EL (cell line): ENCODE measurements around the gene COL25A1.

Experiments used
- DNase-seq: peaks from one replicate; pipeline ENCODE4 v3.0.0-alpha.2; 2016

Gene COL25A1

DNA sequence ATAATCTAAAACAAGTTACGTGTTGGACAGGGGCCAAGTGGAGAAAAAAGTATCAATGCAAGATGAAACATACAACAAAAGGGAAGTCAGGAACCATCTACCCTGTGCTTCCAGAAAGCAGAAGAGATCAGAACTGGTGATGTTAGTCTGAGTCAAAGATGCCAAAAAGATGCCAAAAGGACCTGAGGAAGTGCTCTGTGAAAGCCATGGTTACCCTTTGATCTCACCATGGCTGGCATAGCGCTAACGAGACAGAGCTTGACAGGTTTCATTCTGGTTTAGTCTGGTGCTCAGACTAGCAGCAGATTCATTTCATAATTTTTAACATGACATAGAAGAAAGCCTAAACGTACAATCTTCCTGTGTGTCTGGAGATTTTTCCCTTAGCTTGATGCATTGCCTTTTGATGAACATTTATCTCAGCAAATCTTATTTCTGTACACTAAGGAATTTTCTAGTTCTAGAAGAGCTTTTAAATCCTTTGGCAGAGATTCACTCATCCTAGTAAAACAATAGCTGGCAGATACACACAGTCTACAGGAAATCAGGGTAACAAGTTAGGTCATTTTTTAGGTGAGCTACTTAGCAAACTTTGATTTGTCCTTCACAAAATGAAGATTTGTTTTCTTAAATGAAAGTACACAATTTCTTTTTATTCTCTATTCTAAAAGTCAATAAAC lies 87.7 kb downstream of the COL25A1 start:
- no peak for DNase-seq

DNA sequence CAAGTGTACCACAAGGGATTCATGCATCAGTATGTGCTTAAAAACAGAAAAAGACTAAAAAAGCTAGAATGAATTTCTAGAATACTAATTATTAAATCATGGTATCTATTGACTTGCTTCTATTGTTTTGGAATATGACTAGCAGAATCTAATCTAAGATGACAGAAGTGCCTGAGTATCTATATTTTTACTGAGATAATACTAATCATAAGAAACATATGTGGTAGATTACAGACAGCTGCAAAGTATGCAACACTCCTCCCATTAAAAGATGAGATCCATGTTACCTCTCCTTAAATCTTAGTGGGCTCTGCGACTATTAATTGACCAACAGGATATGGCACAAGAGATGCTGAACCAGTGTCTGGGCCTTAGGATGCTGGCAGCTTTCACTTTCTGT lies 89.4 kb downstream of the COL25A1 start:
- no peak for DNase-seq

DNA sequence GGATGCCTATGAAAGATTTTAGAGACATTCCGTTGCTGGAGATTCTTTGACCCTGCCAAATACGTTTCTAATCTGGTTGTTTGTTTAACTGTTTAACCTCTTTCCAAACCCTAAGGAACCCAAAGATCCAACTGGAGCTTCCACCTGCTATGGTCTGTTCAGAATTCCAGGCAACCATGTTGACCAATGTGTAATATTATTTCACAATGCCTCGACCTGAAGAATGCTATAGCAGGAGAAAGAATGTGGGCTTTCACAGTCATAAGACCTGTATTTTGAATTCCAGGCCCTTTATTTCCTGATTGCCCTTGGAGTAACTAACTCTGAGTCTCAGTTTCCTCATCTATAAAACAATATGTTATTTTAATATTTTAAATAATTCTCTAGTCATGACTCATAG lies 90.8 kb downstream of the COL25A1 start:
- peak; percentile 3 for DNase-seq

GRCh38 chr4:109209647-109210046 lies 92.8 kb downstream of the COL25A1 start:
- DNase-seq = no peak

- no peak for DNase-seq
Observed at GRCh38 chr4:109207898-109208297, 94.6 kb downstream of the COL25A1 start.

GRCh38 chr4:109207061-109207460 lies 95.4 kb downstream of the COL25A1 start:
- DNase-seq = peak; percentile 45

DNA sequence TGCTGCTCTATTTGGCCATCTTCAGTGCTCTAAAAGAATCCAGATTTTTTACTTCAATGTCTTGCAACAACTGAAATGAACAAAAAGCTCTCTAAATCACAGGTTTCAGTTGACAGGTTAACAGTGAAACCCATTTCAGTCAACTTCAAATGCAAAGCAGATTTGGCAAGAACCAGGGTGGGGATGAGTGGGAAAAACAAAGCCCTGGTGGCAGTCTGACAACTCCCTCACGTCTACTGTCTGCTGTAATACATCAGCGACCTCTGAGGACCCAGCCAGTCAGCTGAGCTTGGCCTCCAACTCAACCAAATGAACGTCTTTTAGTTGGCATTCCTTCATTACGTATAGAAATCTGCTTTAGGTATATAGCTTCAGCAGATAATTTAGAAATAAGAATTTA lies 95.8 kb downstream of the COL25A1 start:
- no peak for DNase-seq

DNA sequence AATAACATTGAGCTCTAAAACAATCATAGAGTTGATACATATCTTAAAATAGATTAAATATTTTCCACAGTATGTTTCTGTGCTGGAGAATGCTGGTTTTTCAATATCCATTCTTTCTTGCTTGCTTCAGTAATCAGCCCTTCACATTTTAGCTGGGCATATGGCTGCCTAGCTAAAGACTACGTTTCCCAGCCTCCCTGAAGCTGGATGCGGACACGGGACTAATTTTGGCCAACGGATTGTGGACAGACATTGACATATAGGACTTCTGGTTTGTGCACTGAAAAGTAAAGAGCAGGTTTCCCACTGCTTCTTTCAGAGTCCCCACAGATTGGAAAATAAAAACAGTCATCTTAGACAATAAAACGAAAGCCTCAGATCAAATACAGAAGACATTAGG lies 97.3 kb downstream of the COL25A1 start:
- no peak for DNase-seq

GRCh38 chr4:109199585-109199984 lies 102.9 kb downstream of the COL25A1 start:
- no peak for DNase-seq

DNA sequence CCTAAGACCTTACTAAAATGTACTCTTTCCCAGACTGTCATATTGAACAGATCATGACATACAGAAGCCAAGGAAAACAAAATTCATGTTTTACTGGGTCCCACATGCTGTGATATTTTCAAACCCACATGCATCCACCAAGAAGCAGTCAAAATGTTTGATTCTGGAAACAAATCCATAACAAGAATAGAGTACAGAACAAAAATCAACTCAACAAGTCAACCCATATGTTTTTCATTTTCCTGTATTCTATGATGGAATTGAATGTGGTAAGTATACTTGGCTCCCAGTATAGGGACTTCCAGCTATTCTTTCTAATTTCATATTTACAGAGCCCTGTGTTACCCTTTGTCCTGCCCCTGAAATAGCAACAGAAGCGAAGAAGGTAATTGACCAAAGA lies 106.8 kb downstream of the COL25A1 start:
- DNase-seq = no peak

- no peak for DNase-seq
Observed at GRCh38 chr4:109191216-109191615, 111.2 kb downstream of the COL25A1 start.

DNA sequence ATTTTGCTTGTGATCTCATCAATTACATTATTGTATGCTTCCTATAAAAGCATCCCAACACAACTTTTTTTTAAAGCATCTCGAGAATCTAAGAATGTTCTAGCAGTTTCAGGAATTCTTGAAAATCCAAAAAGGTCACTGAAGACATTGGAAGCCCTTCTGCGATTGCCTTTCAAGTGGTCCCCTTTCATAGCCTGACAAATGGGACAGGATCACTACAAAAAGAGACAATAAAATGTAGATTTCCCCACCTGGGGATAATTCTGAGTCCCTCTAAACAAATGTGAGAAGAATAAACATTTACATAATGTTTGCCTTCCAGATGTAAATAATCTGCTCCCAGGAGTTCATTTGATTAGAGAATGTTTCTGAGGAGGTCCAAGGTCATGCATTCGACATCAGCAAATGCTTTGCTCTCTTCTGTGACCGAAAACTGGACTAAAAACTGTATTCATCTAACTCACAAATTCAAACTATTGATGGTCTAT lies 116.0 kb downstream of the COL25A1 start:
- DNase-seq = no peak

GRCh38 chr4:109185951-109186350 lies 116.5 kb downstream of the COL25A1 start:
- DNase-seq = no peak

- DNase-seq = no peak
Observed at GRCh38 chr4:109185548-109185947, 116.9 kb downstream of the COL25A1 start.

DNA sequence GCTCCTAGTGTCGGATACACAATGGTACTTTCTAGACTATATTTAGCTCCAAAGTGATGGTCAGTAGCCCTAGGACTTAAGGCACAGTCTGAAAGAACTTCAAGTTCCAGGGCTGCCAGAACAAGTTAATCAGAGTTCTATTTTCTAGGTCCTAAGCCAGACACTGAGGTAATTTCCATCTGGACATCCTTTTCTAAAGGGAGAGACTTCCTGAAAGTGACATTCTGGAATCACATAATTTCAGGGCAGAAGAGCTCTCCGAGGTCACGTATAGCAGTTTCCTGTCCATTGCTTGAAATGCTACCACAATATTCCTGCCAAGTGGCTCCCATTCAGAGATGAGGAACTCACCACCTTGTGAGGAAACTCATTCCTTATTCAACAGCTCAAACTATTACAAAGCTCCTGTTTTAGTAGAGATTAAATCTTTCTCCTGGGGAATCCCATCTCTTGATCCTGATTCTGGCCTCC lies 117.9 kb downstream of the COL25A1 start:
- DNase-seq = no peak

DNA sequence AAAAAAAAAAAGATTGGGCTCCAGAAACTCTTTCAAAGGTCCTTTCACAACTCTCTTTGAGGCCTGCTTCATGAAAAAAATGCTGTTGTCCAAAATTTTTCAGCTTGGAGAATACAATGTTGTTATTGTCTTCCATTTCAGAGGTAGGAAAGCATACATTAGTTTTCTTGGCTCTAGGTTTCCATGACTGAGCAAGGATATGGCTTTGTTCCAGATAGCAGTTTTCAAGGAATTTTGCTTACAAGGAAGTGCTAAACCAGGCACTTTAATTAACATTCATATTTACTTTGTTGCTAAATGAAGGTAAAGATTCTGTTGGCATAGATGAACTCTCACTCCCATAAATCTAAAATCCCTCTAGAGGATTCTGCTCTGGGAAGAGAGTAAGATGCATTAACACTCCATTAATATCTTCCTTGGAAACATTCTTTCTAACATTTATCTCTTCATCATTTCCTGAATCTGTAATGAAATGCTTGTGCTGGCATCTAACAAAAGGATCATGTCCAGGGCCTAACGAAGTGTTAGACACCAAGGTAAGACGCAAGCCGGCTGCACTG lies 118.4 kb downstream of the COL25A1 start:
- DNase-seq = no peak

GRCh38 chr4:109182696-109183095 lies 119.8 kb downstream of the COL25A1 start:
- DNase-seq = no peak

DNA sequence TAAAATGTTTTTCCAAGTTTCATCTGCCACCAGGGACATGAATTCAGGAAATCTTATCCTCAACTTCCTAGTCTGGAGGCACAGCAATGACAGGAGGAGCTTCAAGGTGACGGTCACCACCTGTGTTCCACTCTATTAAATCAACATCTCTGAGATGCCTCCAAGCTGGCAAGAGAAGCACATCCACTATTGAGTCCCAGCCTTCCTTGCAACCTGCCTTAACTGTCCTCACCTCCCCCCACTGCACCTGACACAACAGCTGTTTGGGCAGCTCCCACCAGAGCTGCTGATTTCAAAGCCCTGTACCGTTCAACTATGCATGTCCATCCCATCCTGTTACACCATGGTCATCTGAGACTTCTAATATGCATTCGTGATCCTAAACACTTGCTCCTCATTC lies 123.4 kb downstream of the COL25A1 start:
- no peak for DNase-seq

DNA sequence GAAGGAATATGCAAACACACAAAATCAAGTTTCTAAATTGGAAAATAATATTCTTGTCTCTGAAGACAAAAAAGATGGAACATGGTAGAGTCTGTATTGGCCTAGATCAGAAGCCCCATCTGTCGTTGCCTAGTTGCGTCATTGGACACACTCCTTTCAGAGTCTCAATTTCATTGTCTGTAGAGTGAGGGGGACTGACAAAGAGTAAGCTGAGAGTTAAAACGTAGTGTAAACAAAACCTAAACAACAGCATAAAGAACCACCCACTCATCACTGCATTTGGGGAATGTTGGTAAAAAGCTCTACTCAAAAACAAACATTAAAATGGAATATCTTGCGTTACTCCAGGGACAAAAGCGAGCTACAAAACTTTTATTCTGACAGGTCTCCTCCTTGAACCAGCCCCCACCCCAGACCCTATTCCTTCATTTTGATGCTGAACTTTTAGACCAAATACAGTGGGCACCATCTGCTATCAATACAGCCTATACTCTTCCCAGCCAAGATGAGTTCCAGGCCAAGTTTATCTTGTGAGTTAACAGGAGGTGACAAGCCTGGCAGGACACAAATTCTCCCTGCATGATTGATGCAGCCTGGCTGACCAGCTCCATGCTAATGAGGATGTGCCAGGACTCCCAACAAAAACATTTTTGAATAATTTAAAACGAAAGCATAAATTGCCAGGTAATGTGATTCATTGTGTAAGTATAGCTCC lies 125.2 kb downstream of the COL25A1 start:
- no peak for DNase-seq

DNA sequence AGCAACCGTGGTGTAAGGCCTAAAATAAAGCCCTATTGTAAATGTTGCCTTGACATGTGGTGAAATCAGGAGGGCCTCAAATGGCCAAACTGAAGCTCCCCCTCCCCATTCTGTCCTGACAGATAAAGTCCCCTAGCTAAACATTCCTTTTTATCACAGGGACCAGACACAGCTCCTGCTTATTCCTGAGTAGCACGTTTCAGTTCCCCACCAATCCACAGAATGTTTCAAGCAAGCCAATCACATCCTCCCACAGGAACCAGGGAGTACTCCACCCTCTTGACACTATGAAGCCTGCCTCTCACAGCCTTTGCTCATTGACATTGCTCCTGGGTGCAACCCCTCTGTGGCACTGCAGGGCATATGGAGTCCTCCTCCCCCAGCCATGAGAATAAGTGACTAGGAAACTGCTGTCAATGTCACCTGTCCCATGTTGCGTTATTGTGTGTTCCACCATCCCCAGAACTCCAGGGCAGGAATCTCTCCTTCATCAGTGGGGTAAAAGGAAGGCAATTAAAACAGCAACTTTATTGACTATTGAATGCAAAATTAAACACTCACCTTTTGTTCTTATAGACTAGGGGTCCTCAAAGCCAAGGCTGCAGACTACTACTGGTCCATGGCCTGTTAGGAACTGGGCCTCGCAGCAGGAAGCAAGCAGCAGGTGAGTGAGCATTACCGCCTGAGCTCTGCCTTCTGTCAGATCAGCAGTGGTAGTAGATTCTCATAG lies 128.1 kb downstream of the COL25A1 start:
- DNase-seq = no peak

- no peak for DNase-seq
Observed at GRCh38 chr4:109172301-109172700, 130.2 kb downstream of the COL25A1 start.

DNA sequence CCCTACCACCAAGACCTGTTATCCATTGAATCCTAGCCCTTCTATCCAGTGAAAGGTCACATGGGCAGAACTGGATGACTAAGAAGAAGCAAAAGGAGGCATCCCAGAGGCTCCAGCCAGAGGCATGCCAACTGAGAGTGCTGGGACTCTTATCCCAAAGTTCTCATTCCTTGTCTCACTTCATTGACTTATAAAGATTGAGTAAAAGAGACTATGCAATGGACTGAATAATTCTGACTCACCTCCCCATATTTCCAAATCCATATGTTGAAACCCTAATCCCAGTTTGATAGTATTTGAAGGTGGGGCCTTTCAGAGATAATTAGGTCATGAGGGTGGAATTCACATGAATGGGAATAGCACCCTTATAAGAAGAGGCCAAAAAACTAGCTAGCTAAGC lies 131.4 kb downstream of the COL25A1 start:
- DNase-seq = no peak

DNA sequence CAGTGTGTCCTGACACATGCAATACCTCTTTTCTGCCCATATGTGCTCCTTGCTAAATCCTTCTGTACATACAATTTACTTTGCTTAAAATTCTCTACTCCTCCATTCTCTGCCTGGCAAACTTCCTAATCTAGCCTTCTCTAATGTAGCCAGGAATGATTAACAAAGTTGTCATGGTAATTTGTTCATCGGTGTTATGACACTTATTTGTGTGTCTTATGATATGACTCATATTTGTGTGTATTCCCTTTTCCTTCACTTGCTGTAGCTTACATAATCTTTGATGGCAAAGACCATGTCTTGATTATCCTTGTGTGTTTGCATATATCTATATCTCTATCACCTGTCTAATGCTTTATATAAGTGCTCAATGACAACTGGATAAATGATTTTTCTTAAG lies 133.3 kb downstream of the COL25A1 start:
- no peak for DNase-seq
